DND-41 (cell line): Measurements from ENCODE around the gene ANKS4B.

Experiments
- EZH2 ChIP-seq: IDR thresholded peaks from 3 replicates; pipeline ENCODE4 v1.6.1; 2012; ENCODE audit warnings: borderline replicate concordance, low read depth, mild to moderate bottlenecking, moderate library complexity, low read length, inconsistent platforms; ENCODE audit not compliant: severe bottlenecking
- TF ChIP-seq, protein P1 (sequence below): IDR thresholded peaks from 2 replicates; pipeline ENCODE4 v1.5.1; 2012; ENCODE audit warnings: borderline replicate concordance, low read length, moderate library complexity, mild to moderate bottlenecking; ENCODE audit not compliant: poor library complexity, severe bottlenecking; ENCODE audit errors: extremely low read depth

DNA sequence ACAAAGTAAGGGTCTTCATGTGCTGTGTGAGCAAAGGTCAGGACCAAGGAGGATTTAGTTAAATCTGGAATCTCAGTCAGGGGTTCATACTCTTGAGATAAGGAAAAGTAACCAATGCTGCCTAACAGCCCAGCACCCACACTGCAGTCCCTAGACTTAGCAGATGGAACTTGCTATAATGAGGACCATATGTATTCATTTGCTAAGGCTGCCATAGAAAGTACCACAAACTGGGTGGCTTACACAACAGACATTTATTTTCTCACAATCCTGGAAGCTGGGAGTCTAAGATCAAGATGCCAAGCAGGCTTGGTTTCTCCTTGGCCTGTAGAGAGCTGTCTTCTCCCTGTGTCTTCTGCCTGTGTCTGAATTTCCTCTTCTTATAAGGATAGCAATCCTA lies 42.9 kb upstream of the ANKS4B start:
- TF ChIP-seq, protein P1, sequence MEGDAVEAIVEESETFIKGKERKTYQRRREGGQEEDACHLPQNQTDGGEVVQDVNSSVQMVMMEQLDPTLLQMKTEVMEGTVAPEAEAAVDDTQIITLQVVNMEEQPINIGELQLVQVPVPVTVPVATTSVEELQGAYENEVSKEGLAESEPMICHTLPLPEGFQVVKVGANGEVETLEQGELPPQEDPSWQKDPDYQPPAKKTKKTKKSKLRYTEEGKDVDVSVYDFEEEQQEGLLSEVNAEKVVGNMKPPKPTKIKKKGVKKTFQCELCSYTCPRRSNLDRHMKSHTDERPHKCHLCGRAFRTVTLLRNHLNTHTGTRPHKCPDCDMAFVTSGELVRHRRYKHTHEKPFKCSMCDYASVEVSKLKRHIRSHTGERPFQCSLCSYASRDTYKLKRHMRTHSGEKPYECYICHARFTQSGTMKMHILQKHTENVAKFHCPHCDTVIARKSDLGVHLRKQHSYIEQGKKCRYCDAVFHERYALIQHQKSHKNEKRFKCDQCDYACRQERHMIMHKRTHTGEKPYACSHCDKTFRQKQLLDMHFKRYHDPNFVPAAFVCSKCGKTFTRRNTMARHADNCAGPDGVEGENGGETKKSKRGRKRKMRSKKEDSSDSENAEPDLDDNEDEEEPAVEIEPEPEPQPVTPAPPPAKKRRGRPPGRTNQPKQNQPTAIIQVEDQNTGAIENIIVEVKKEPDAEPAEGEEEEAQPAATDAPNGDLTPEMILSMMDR = no peak
- no peak for TF ChIP-seq EZH2
